ENCODE measurements around the gene NUPR1. TPM values are rescaled to one million over a fixed set of nuclear protein-coding genes. Genes with fewer than 3 reads are reported as not detected.

The NUPR1 gene
- total and polyA plus RNA-seq, 2 of the 13 experiments (the other 11 are each of a cell fraction or from before 2014, with no cell fraction given), result 18.0 to 25.6 TPM

- TF ChIP-seq ISL2 (CRISPR knock-in tag; IDR thresholded peaks at IDR 0.05) (peak; percentile 76), BCL3 (CRISPR knock-in tag; IDR thresholded peaks at IDR 0.05) (peak; percentile 98), MTA1 (CRISPR knock-in tag; IDR thresholded peaks at IDR 0.05; ENCODE audit: borderline replicate concordance) (peak; percentile 91), TGIF2 (CRISPR knock-in tag; IDR thresholded peaks at IDR 0.05) (peak; percentile 40; the same call in 1 of the 2 replicates), AHR (CRISPR knock-in tag; IDR thresholded peaks at IDR 0.05) (peak; percentile 91; the same call in 1 of the 2 replicates), MZF1 (CRISPR knock-in tag; IDR thresholded peaks at IDR 0.05; ENCODE audit: borderline replicate concordance) (peak; percentile 55; the same call in 1 of the 2 replicates), ZNF570 (CRISPR knock-in tag; IDR thresholded peaks at IDR 0.05; ENCODE audit: borderline replicate concordance) (0 out of 2 replicates have a peak, but pooled peaks have one; percentile 71), ZSCAN29 (CRISPR knock-in tag; conservative IDR thresholded peaks at IDR 0.05) (peak; percentile 81; the same call in 1 of the 2 replicates), ZNF597 (CRISPR knock-in tag; IDR thresholded peaks at IDR 0.05) (no peak), ZNF414 (CRISPR knock-in tag; IDR thresholded peaks at IDR 0.05) (peak; percentile 52; the same call in 1 of the 2 replicates), ZNF18 (CRISPR knock-in tag; IDR thresholded peaks at IDR 0.05; ENCODE audit: insufficient replicate concordance) (no peak), ZC3H4 (CRISPR knock-in tag; IDR thresholded peaks at IDR 0.05; ENCODE audit: borderline replicate concordance) (peak; percentile 62; the same call in 1 of the 2 replicates), ZSCAN21 (CRISPR knock-in tag; IDR thresholded peaks at IDR 0.05; ENCODE audit: borderline replicate concordance) (peak; percentile 99), NFE2 (CRISPR knock-in tag; IDR thresholded peaks at IDR 0.05) (no peak), ZNF839 (CRISPR knock-in tag; IDR thresholded peaks at IDR 0.05; ENCODE audit: borderline replicate concordance) (no peak), SMAD1 (CRISPR knock-in tag; IDR thresholded peaks at IDR 0.05; ENCODE audit: borderline replicate concordance, low read depth) (peak; percentile 54; the same call in 1 of the 2 replicates), SETDB1 (CRISPR knock-in tag; IDR thresholded peaks at IDR 0.05; ENCODE audit: borderline replicate concordance) (no peak), SOX6 (IDR thresholded peaks at IDR 0.05) (no peak), SOX6 (CRISPR knock-in tag; IDR thresholded peaks at IDR 0.05) (0 out of 2 replicates have a peak, but pooled peaks have one; percentile 60), POLR2A (IDR thresholded peaks at IDR 0.05; ENCODE audit: insufficient read depth in 1 of 2, low read depth in 2 of 2, low read length in 2 of 2) (peak; percentile 97 to 98), TFDP2 (CRISPR knock-in tag; IDR thresholded peaks at IDR 0.05) (peak; percentile 95), CREB3 (CRISPR knock-in tag; IDR thresholded peaks at IDR 0.05) (no peak)
These were observed 15.2 kb upstream of the NUPR1 start, which contains the start of gene SGF29 (continued) for GRCh38 chr16:28553776-28554633.
